Vagina (tissue), 2 donors: ENCODE results near the gene MELK. TPM values are rescaled to one million over a fixed set of nuclear protein-coding genes. Genes with fewer than 3 reads are reported as not detected.

Source experiments
- DNase-seq, 2 donors: peaks; one replicate each; pipeline ENCODE4 v3.0.0-alpha.2; 2017; ENCODE audit errors: extremely low spot score in 2 of 2
- H3K27ac ChIP-seq: fragments of 200-600 bp; sonication (generic); one replicate; pipeline ENCODE4 v1.5.1; 2019
- H3K27me3 ChIP-seq: fragments of 200-600 bp; sonication (generic); one replicate; pipeline ENCODE4 v1.5.1; 2019
- H3K36me3 ChIP-seq, 2 donors: fragments of 200-600 bp; sonication (generic); one replicate each; pipeline ENCODE4 v1.5.1; 2017 to 2019
- H3K4me1 ChIP-seq: fragments of 200-600 bp; sonication (generic); one replicate; pipeline ENCODE4 v1.5.1; 2019
- H3K4me3 ChIP-seq, 2 donors: fragments of 200-600 bp; sonication (generic); 1 replicate in 1 of 2; 2 replicates in 1 of 2; pipeline ENCODE4 v1.5.1; 2016 to 2019
- H3K9me3 ChIP-seq: fragments of 200-600 bp; sonication (generic); one replicate; pipeline ENCODE4 v1.5.1; 2019
- POLR2A ChIP-seq, 2 donors: fragments of 450-650 bp; IDR thresholded peaks; one replicate each; pipeline ENCODE4 v1.6.1; 2017; ENCODE audit warnings: antibody characterized with exemption in 2 of 2, mild to moderate bottlenecking in 2 of 2, moderate library complexity in 2 of 2
- POLR2AphosphoS5 ChIP-seq, 2 donors: sonication (generic); formaldehyde crosslinking; IDR thresholded peaks; one replicate each; pipeline ENCODE4 v1.9.0; 2017; ENCODE audit warnings: antibody characterized with exemption in 2 of 2, mild to moderate bottlenecking in 2 of 2, low read depth in 1 of 2; ENCODE audit not compliant: insufficient read depth in 1 of 2
- intact Hi-C: fragments of 100-400 bp; cut with DNase I; formaldehyde crosslinking; loops from one replicate; pipeline ENCODE4 v1.15.1; 2023
- total RNA-seq: library from RNA; depleted of rRNA; stranded (reverse); fragments of >200 nt; gene quantifications from one replicate; pipeline ENCODE4 v1.2.3, GENCODE V29; 2016
- TF ChIP-seq, protein P1 (sequence below), 3 experiments: fragments of 450-650 bp in 2 of 3; fragments of 200-600 bp in 1 of 3; sonication (generic) in 1 of 3; IDR thresholded peaks; one replicate each; pipeline ENCODE4 v1.5.1; 2017 to 2019; ENCODE audit warnings: antibody characterized with exemption in 3 of 3, mild to moderate bottlenecking in 2 of 3, moderate library complexity in 2 of 3

Gene MELK
- total RNA-seq, 1 donor from 2014 or later: 2.9 TPM

DNA sequence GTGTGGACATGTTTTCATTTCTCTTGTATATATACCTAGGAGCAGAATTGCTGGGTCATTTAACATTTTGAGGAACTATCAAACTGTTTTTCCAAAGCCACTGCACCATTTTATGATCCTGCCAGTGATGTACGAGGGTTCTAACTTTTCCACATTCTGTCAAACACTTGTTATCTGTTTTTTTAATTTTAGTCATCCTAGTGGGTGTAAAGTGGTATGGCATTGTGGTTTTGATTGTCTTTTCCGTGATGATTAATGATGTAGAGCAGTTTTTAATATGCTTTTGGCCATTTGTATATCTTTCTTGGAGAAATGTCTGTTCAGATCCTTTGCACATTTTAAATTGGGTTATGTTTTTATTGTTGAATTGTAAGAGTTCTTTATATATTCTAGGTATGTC lies 107.0 kb downstream of the MELK start:
- Histone ChIP-seq H3K36me3 (no peaks in the 10 kb centered on the region), H3K9me3 (peaks cover 5% of the 10 kb centered on the region), H3K27ac (no peak overlapping the region), H3K27me3 (no peaks in the 10 kb centered on the region), H3K4me1 (no peaks in the 10 kb centered on the region), H3K4me3 (no peak overlapping the region)
- TF ChIP-seq, protein P1, sequence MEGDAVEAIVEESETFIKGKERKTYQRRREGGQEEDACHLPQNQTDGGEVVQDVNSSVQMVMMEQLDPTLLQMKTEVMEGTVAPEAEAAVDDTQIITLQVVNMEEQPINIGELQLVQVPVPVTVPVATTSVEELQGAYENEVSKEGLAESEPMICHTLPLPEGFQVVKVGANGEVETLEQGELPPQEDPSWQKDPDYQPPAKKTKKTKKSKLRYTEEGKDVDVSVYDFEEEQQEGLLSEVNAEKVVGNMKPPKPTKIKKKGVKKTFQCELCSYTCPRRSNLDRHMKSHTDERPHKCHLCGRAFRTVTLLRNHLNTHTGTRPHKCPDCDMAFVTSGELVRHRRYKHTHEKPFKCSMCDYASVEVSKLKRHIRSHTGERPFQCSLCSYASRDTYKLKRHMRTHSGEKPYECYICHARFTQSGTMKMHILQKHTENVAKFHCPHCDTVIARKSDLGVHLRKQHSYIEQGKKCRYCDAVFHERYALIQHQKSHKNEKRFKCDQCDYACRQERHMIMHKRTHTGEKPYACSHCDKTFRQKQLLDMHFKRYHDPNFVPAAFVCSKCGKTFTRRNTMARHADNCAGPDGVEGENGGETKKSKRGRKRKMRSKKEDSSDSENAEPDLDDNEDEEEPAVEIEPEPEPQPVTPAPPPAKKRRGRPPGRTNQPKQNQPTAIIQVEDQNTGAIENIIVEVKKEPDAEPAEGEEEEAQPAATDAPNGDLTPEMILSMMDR (IDR thresholded peaks at IDR 0.05): no peak
- TF ChIP-seq POLR2A (IDR thresholded peaks at IDR 0.05): no peak
- TF ChIP-seq POLR2AphosphoS5 (IDR thresholded peaks at IDR 0.05; ENCODE audit: insufficient read depth in 1 of 2, low read depth in 1 of 2): no peak
- DNase-seq: no peak
- intact Hi-C loops: no loop called here

DNA sequence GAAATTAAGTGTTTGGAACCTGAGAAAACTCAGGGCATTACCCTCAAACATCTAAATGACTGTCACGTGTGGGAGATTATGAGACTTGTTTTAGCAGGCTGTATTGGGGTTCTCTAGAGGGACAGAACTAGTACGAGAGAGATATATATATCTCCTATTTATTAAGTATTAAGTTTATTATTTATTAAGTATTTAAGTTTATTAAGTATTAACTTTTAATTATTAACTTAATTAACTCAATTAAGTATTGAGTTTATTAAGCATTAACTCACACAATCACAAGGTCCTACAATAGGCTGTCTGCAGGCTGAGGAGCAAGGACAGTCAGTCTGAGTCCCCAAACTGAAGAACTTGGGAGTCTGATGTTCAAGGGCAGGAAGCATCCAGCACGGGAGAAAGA lies 113.8 kb downstream of the MELK start:
- Histone ChIP-seq H3K4me3 (no peak overlapping the region), H3K27me3 (no peaks in the 10 kb centered on the region), H3K36me3 (no peaks in the 10 kb centered on the region), H3K9me3 (peaks cover 5% of the 10 kb centered on the region), H3K27ac (no peak overlapping the region), H3K4me1 (no peaks in the 10 kb centered on the region)
- no peak for DNase-seq
- intact Hi-C loops: no loop called here
- TF ChIP-seq POLR2A (IDR thresholded peaks at IDR 0.05): no peak

GRCh38 chr9:36690412-36691168 lies 117.9 kb downstream of the MELK start:
- no peaks in the 10 kb centered on the region for H3K9me3 ChIP-seq
- H3K4me1 ChIP-seq: no peaks in the 10 kb centered on the region
- no peak for TF ChIP-seq POLR2AphosphoS5 (IDR thresholded peaks at IDR 0.05; ENCODE audit: insufficient read depth in 1 of 2, low read depth in 1 of 2)
- TF ChIP-seq, protein P1 (IDR thresholded peaks at IDR 0.05): no peak
- no peak for TF ChIP-seq POLR2A (IDR thresholded peaks at IDR 0.05)
- no peaks in the 10 kb centered on the region for H3K36me3 ChIP-seq
- intact Hi-C loops: no loop called here
- no peak for DNase-seq
- H3K27ac ChIP-seq: no peak overlapping the region
- H3K27me3 ChIP-seq: no peaks in the 10 kb centered on the region
- no peak overlapping the region for H3K4me3 ChIP-seq

DNA sequence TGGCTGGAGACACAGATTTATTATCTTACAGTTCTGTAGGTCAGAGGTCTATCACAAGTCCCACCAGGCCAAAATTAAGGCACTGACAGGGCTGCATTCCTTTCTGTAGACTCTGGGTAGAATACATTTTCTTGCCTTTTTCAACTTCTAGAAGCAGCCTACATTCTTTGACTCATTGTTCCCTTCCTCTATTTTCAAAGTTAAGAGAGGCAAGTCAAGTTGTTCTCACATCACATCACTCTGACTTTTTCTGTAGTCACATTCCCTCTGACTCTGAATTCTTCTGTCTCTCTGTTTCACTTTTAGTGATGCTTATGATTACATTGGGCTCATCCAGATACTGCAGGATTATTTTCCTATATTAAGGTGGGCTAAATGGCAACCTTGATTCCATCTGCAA lies 119.0 kb downstream of the MELK start:
- no peaks in the 10 kb centered on the region for H3K27me3 ChIP-seq
- H3K9me3 ChIP-seq: no peaks in the 10 kb centered on the region
- no peaks in the 10 kb centered on the region for H3K4me1 ChIP-seq
- H3K4me3 ChIP-seq: no peak overlapping the region
- no peak overlapping the region for H3K27ac ChIP-seq
- intact Hi-C loops: no loop called here
- no peak for DNase-seq
- H3K36me3 ChIP-seq: no peaks in the 10 kb centered on the region
- TF ChIP-seq POLR2A (IDR thresholded peaks at IDR 0.05): no peak
- TF ChIP-seq, protein P1 (IDR thresholded peaks at IDR 0.05): no peak
- TF ChIP-seq POLR2AphosphoS5 (IDR thresholded peaks at IDR 0.05; ENCODE audit: insufficient read depth in 1 of 2, low read depth in 1 of 2): no peak

DNA sequence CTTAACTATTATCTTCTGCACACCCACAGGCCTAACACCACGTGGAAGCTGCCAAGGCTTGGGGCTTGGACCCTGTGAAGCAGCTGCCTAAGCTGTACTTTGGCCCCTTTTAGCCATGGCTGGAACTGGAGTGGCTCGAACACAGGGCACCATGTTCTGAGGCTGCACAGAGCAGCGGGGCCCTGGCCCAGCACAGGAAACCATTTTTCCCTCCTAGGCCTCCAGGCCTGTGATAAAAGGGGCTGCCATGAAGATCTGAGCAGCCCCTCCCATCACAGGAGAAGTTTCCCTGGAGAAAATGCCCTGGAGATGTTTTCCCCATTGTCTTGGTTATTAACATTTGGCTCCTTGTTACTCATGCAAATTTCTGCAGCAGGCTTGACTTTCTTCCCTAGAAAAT lies 126.3 kb downstream of the MELK start:
- no peak for DNase-seq
- H3K36me3 ChIP-seq: no peaks in the 10 kb centered on the region
- no peaks in the 10 kb centered on the region for H3K27me3 ChIP-seq
- no peak overlapping the region for H3K27ac ChIP-seq
- H3K9me3 ChIP-seq: no peaks in the 10 kb centered on the region
- no peak overlapping the region for H3K4me3 ChIP-seq
- intact Hi-C loops: no loop called here
- no peak for TF ChIP-seq POLR2A (IDR thresholded peaks at IDR 0.05)
- TF ChIP-seq POLR2AphosphoS5 (IDR thresholded peaks at IDR 0.05; ENCODE audit: insufficient read depth in 1 of 2, low read depth in 1 of 2): no peak
- TF ChIP-seq, protein P1 (IDR thresholded peaks at IDR 0.05): no peak
- H3K4me1 ChIP-seq: no peaks in the 10 kb centered on the region
